ENCODE measurements around the gene CST5. TPM values are rescaled to one million over a fixed set of nuclear protein-coding genes. Genes with fewer than 3 reads are reported as not detected.

The CST5 gene, protein sequence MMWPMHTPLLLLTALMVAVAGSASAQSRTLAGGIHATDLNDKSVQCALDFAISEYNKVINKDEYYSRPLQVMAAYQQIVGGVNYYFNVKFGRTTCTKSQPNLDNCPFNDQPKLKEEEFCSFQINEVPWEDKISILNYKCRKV
- not detected in 5 replicates for total RNA-seq (2022; extraction: Qiagen RNA extraction)

GRCh38 chr20:23879328-23879798 lies at the start of gene CST5:
Gene CST5 (minus strand): TSS chr20:23879748. CDS start chr20:23879676, 72 bp downstream.

GRCh38 chr20:23826541-23827021 lies 53.0 kb downstream of the CST5 start, which contains the start of gene CST2:
Gene CST2 (minus strand): TSS chr20:23826729. CDS start chr20:23826660, 69 bp downstream.

Other genes with a start within 250 kb of the CST5 start
- gene CST3, start 241.8 kb downstream of the CST5 start, total RNA-seq (2022; extraction: Qiagen RNA extraction): 224 to 428 TPM (median 398 TPM) in 5 replicates
- not detected in 5 replicates for gene CST4, start 190.7 kb downstream of the CST5 start, total RNA-seq (2022; extraction: Qiagen RNA extraction)
- 0.50 to 1.6 TPM (median 0.87 TPM) in 5 replicates for gene CST1, start 128.8 kb downstream of the CST5 start, total RNA-seq (2022; extraction: Qiagen RNA extraction)
- 0.10 to 0.32 TPM (median 0.13 TPM) in 3 of 5 replicates, not detected in the others for gene CST2, start 53.0 kb downstream of the CST5 start, total RNA-seq (2022; extraction: Qiagen RNA extraction)
- not detected in 5 replicates for gene GGTLC1, start 109.0 kb upstream of the CST5 start, total RNA-seq (2022; extraction: Qiagen RNA extraction)

Data from A549 treated with CORT108297 at 1 μM for 4 hours (cell line).